ENCODE results near the gene IREB2. TPM values are rescaled to one million over a fixed set of nuclear protein-coding genes. Genes with fewer than 3 reads are reported as not detected.

The IREB2 gene
- total RNA-seq, 6 donors from 2014 or later, result 26.8 to 51.3 (median 40.8) TPM

- peak within 1 kb of the TSS; percentile 93 to 98 (median 96) for H3K27ac ChIP-seq
Observed at GRCh38 chr15:78540141-78540870, 102.3 kb downstream of the IREB2 start, which contains the start of gene PSMA4. PSMA4 (plus strand) TSS chr15:78540444; CDS start chr15:78541928, 1,484 bp downstream.

GRCh38 chr15:78540871-78541743 lies 103.1 kb downstream of the IREB2 start:
- Histone ChIP-seq H3K4me3 (peak overlapping the region; percentile 66 to 86 (median 76)), H3K27me3 (no peaks in the 10 kb centered on the region), H3K4me1 (peaks cover 18 to 38% (median 24%) of the 10 kb centered on the region in 4 donors), H3K36me3 (peaks cover 16 to 35% (median 26%) of the 10 kb centered on the region in 4 donors), H3K27ac (peak overlapping the region; percentile 93 to 98 (median 96)), H3K9me3 (no peaks in the 10 kb centered on the region)
- TF ChIP-seq POLR2A (IDR thresholded peaks at IDR 0.05) (no peak), EP300 (IDR thresholded peaks at IDR 0.05) (no peak)
- no peak for DNase-seq
- 1 to 3% methylated on average over 11 to 17 of the region's 17 CpGs for WGBS, 2 donors
- ATAC-seq (ENCODE audit: low FRiP score in 2 of 2), result no peak

More at GRCh38 chr15:78540141-78540870, 102.3 kb downstream of the IREB2 start, which contains the start of gene PSMA4:
- peaks cover 18 to 38% (median 24%) of the 10 kb centered on the region in 4 donors for H3K4me1 ChIP-seq
- peak within 1 kb of the TSS; percentile 66 to 86 (median 76) for H3K4me3 ChIP-seq
- H3K9me3 ChIP-seq, result no peaks in the 10 kb centered on the region
- no peaks in the 10 kb centered on the region for H3K27me3 ChIP-seq
- DNase-seq (peak; percentile 92 to 98), ATAC-seq (ENCODE audit: low FRiP score in 2 of 2) (peak; percentile 90 to 97)
- WGBS, 2 donors, result 1% methylated on average over 15 to 26 of the region's 56 CpGs
- peaks cover 8 to 27% (median 18%) of the 10 kb centered on the region in 4 donors for H3K36me3 ChIP-seq
- TF ChIP-seq POLR2A (IDR thresholded peaks at IDR 0.05) (peak in 3 of 4 donors; percentile 63 to 89 (median 71)), CTCF (IDR thresholded peaks at IDR 0.05) (peak in 3 of 6 experiments; percentile 10 to 32 (median 25)), POLR2AphosphoS5 (IDR thresholded peaks at IDR 0.05) (peak; percentile 88 to 91), EP300 (IDR thresholded peaks at IDR 0.05) (peak in 1 of 4 donors; percentile 43)

GRCh38 chr15:78541744-78542034 lies 103.7 kb downstream of the IREB2 start:
- no peak for ATAC-seq (ENCODE audit: low FRiP score in 2 of 2)
- Histone ChIP-seq H3K27ac (peak overlapping the region in 3 of 4 donors; percentile 93 to 98 (median 95)), H3K4me3 (peak overlapping the region in 3 of 4 donors; percentile 66 to 82 (median 71)), H3K4me1 (peaks cover 18 to 38% (median 24%) of the 10 kb centered on the region in 4 donors), H3K27me3 (no peaks in the 10 kb centered on the region), H3K9me3 (no peaks in the 10 kb centered on the region), H3K36me3 (peaks cover 22 to 41% (median 31%) of the 10 kb centered on the region in 4 donors)
- DNase-seq, result no peak
- WGBS, 2 donors, result 29 to 47% methylated on average over 1 of the region's 1 CpG
- TF ChIP-seq POLR2A (IDR thresholded peaks at IDR 0.05) (no peak), POLR2AphosphoS5 (IDR thresholded peaks at IDR 0.05) (no peak)

GRCh38 chr15:78542647-78543046 lies 104.6 kb downstream of the IREB2 start:
- Histone ChIP-seq H3K27ac (peak overlapping the region in 1 of 4 donors; percentile 19), H3K9me3 (no peaks in the 10 kb centered on the region), H3K4me1 (peaks cover 18 to 38% (median 24%) of the 10 kb centered on the region in 4 donors), H3K27me3 (no peaks in the 10 kb centered on the region), H3K36me3 (peaks cover 31 to 51% (median 41%) of the 10 kb centered on the region in 4 donors), H3K4me3 (peak overlapping the region in 1 of 4 donors; percentile 82)
- ATAC-seq (ENCODE audit: low FRiP score in 2 of 2) (no peak), DNase-seq (no peak)
- TF ChIP-seq EP300 (IDR thresholded peaks at IDR 0.05) (no peak), CTCF (IDR thresholded peaks at IDR 0.05) (no peak), POLR2AphosphoS5 (IDR thresholded peaks at IDR 0.05) (no peak), POLR2A (IDR thresholded peaks at IDR 0.05) (no peak)
- 74 to 78% methylated on average over 3 of the region's 3 CpGs for WGBS, 2 donors

GRCh38 chr15:78550194-78550593 lies 112.2 kb downstream of the IREB2 start:
- peaks cover 41 to 62% (median 54%) of the 10 kb centered on the region in 4 donors for H3K36me3 ChIP-seq

More at GRCh38 chr15:78550194-78550593, 112.2 kb downstream of the IREB2 start:
- TF ChIP-seq POLR2AphosphoS5 (IDR thresholded peaks at IDR 0.05), result no peak
- no peak for TF ChIP-seq EP300 (IDR thresholded peaks at IDR 0.05)
- TF ChIP-seq CTCF (IDR thresholded peaks at IDR 0.05), result no peak
- no peak for TF ChIP-seq POLR2A (IDR thresholded peaks at IDR 0.05)
- Histone ChIP-seq H3K27ac (no peak overlapping the region), H3K27me3 (no peaks in the 10 kb centered on the region), H3K4me3 (no peak overlapping the region), H3K4me1 (no peaks in the 10 kb centered on the region), H3K9me3 (no peaks in the 10 kb centered on the region)
- ATAC-seq (ENCODE audit: low FRiP score in 2 of 2) (no peak), DNase-seq (no peak)
- 73 to 83% methylated on average over 6 of the region's 6 CpGs for WGBS, 2 donors

Data from upper lobe of left lung (tissue), 6 donors.